HG02571 (cell line): ENCODE measurements around the gene ZNF70.
"Not testable (repeated sequence)": the region's sequence is repeated elsewhere in the genome, so short reads cannot be mapped to it uniquely, and the experiment has no call there.

Experiments used
- ATAC-seq: cut with Tn5 transposase; IDR thresholded peaks from one replicate; pipeline ENCODE4 v1.9.1; 2021; ENCODE audit warnings: mild to moderate bottlenecking, moderate library complexity; ENCODE audit not compliant: unreplicated experiment

ZNF70 gene

DNA sequence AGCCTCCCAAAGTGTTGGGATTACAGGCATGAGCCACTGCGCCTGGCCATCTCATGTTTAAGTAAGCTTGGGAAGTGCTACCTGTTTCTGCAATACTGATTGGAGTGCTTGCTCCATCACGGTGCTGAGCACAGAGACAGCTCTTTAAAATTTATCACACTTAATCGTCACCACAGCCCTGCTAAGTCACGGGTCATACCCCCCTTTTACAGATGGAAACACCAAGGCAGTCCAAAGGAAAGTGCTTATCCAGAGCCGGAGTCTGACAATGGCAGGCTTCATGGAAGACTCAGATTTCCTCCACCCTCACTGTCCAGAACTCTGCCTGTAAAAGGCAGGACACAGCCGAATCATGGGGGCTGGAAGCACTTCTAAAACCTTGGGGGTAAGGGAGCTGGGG is 9.1 kb upstream of the ZNF70 start:
- ATAC-seq, result no peak

DNA sequence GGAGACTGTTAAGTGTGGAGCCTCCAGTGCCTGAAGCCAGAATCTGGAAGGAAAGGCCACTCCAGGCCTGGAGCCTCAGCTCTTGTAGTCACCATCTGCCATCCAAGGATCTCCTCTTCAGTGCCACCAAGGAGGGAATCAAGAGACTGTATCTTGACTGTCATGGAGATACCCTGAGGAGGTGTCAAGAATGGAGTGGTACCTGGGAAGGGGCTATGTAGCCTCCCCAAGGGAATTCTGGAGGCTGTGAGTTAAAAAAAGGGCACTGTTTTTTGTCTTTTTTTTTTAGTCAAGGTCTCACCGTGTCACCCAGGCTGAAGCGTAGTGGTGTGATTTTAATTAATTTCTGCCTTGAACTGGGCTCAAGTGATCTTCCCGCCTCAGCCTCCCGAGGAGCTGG is 8.7 kb upstream of the ZNF70 start:
- no peak for ATAC-seq

DNA sequence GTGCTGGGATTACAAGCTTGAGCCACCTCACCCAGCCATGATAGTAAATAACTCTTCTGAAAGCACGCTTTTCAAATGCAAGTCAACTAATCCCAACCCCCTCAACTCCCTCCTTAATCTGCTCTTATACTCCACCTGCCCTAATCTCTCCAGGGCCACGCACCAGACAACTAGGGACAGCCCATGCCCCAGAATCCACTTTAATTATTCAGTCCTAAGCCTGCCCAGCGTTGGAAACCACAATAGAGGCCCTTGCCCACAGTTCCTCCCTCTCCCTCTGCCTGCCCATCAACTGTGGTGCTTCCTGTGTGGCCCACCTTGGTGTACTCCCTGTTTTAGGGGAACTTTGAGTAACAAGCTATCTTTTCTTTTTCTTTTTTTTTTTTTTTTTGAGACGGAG is 6.0 kb upstream of the ZNF70 start:
- no peak for ATAC-seq

DNA sequence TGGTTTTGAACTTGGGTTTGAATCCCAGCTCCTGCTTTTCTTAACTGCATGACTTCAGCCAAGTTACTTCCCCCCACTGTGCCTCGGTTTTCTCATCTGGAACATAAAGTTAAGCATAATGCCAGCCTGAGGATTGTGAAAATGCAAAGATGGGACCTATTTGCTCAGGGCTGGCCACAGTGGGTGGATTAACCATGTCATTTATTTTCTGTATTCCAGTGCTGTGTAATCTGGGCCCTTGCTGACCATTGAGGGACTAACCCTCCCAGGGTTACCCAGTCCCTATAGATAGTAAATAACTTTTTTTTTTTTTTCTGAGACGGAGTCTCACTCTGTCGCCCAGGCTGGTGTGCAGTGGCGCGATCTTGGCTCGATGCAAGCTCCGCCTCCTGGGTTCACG is 4.8 kb upstream of the ZNF70 start:
- no peak for ATAC-seq

DNA sequence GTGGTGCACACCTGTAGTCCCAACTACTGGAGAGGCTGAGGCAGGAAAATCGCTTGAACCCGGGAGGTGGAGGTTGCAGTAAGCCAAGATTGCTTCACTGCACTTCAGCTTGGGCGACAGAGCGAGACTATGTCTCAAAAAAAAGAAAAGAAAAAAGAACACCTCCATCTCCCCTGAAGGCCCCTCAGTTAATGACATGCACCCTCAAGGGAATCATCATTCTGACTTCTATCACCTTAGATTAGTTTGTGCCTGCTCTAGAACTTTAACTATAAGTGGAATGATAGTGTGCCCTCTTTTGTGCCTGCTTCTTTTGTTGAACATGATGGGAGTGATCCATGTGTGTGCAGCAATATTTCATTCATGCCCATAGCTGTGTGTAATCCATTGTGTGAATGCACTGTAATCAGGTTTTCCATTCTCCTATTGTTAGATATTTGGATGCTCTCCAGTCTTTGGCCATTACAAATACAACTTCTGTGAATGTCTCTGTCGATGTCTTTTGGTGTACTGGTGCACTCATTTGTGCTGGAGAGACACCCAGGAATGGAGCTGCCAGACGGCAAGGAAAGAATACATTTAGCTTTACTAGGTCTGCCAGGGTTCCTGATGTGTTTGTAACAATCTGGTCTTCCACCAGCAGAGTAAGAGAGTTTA is 4.2 kb upstream of the ZNF70 start:
- ATAC-seq, result no peak

DNA sequence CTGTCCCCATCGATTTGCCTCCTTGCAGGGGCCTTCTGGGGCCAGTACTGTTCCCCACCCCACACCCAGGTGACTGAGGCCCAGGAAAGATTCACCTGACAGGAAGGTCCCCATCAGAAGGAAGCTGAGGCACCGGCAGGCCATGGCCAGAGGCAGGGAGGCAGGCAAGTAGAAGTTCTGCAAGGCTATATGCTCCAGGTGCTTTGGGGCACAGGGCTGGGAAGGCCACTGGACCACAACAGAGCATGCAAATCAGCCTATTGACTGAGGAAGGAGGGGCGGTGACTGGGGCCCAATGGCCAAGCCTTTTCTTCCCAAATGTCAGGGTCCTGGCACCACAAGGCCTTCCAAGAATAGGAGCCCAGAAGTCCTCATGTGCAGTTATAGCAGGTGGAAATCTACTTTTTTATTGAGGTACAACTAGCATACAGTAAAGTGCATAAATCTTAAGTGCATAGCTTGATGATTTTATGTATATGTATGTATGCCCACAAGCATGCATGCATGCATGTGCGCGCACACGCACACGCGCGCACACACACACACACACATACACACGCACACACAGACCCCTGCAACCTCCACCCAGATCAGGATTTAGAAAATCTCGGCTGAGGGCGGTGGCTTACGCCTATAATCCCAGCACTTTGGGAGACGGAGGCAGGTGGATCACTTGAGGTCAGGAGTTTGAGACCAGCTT is 3.5 kb upstream of the ZNF70 start, which contains the start of gene VPREB3:
Gene VPREB3, minus strand, starts transcription at position 206 of the 700 bp plus-strand sequence. Its CDS starts 62 bp downstream, at position 144.
- no peak for ATAC-seq

DNA sequence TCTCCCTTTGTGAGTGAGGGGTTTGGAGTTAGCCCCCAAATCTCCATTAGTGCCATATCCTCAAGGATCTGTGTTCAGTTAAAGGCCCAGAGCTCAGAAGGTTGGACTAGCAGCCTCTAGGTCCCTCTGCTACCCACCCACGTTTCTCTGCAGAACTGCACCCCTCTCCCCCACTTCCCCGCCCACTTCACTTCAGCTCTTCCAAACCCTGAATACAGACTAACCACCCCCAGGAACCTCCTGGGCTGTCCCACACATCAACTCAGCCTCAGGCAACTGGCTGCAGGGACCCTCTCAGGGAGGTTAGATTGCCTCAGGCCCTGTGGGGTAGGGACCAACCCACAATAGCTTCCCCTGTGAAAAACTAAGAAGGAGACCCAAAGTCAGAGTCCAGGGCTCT is 2.5 kb upstream of the ZNF70 start:
- ATAC-seq, result no peak

DNA sequence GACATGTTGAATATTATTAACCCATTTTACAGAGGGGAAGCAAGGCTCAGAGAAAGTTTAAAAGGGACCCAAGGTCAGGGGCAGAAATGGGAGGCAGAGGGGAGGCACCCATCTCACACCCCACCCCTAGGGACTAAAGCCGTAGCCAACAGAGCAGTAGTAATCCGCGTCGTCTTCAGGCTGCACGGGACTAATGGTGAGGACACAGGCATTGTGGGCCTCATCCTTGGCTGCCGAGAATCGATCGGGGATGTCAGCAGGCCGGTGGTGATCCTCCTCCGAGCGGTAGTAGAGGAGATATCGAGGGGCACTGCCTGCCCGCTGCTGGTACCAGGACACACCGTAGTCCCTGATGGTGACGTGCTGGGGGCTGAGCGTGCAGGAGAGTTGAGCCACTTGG is 1.8 kb upstream of the ZNF70 start:
- no peak for ATAC-seq

DNA sequence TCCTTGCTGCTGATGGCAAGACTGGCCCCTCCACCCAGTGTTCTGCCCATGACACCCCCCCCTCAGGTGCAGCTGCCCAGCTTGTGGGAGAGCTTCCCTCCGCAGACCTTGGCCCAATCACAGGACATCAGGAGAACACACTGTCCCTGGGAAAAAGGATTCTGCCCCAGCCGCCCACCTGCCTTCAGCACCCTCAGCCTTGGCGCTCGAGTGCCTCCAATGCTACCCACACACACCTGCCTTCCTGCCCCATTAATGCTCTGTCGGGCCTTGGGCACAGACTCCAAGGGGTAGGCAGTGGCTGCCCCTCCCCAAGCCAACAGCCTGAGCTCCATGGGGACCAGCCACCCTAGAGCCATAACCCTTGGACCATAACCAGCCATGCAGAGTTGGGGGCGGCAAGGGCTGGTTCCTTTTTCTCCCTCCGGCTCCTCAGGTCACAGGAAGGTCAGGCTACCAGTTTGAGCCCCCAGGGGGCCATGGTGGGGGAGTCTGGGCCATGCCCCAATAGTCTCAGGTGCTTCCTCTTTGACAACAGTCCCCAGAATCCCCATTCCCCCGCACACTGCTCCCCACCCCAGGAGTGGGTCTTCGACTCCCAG is 1.3 kb upstream of the ZNF70 start:
- no peak for ATAC-seq

DNA sequence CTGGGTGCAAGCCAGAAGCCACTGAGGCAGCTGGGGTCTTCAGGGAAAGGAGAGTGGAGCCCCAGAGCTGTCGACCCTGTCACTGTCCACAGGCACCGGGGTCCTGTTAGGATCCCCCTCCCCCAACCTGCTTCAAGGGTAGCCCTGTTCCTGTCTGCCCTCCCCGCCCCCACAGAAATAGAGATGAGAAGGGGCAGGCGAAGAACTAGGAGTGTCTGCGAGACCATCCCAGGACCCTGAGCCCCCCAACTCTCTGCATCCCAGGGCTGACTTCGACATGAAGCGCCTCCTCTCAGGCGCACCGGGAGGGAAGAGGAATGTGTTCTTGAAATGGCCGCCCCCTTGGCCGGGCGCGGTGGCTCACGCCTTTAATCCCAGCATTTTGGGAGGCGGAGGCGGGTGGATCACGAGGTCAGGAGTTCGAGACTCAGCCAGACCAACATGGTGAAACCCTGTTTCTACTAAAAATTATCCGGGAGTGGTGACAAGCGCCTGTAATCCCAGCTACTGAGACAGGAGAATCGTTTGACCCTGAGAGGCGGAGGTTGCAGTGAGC is 607 bp upstream of the ZNF70 start:
- no peak for ATAC-seq

DNA sequence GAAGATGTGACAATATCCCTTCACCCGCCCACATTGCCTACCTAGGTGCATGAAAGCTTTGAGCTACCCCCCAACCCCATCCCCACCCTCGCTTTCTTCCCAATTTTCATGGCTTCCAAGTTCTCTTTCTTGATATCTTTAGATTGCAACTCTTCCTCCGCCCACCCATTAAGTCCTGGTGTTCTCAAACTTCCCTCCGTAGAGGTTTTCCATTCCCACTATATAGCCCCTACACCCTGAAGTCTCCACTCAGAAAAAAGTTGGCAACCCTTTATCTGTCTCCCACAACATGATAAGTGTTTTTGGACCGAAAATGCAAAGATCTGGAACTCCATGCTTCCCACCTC is 572 bp downstream of the ZNF70 start:
- no peak for ATAC-seq

DNA sequence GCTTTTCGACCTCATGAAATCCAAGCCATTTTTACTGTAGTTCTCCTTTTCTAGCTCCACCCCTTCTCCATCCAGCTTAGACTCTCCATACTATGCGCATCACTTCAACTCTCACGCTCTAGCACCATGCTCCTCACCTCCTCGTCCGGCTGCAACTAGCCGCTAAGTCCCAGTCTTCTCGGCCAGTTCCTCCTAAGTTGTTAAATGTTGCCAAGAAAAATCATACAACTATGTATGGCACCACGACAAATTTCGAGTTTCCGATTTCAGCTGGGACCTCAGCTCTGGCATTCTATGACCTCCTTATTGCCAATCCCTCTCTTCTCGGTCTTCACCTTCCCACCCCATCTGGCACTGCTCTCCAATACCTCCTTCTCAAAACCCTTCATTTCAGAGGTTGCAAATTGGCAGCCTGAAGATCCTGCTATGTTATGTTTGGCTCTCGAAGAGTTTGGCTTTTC is 1.0 kb downstream of the ZNF70 start:
- ATAC-seq, result no peak

DNA sequence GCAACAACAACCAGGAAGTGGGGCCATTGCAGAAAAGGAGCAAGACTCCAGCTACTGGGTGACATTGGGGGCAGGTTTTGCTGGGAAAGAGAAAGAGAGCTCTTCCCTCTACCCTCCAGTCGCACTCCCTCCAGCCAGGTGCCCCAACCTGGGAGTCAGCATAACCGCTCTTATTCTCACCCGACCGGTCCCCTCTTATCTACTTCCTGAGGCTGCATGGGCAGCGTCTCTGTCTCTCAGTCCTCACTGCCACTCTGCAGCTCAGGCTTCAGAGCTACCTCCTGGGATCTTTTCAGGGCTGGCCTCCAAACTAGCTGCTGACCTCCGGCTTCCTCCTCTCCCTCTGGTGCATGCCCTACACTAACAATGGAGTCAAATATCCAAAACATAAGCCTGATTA is 5.1 kb downstream of the ZNF70 start:
- no peak for ATAC-seq

DNA sequence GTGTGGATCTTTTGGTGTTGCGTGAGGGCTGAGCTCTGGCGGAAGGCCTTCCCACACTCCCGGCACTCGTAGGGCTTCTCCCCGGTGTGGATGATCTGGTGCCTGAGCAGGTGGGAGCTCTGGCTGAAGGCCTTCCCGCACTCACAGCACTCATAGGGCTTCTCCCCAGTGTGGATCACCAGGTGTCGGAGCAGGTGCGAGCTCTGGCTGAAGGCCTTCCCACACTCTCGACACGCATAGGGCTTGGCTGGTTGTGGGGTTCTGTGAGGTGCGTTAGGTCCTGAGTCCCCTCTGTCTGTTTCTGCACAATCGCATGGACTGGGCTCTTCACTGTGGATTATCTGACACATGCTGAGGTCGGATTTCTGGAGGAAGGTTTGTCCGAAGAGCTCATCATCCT is 6.4 kb downstream of the ZNF70 start:
- no peak for ATAC-seq

DNA sequence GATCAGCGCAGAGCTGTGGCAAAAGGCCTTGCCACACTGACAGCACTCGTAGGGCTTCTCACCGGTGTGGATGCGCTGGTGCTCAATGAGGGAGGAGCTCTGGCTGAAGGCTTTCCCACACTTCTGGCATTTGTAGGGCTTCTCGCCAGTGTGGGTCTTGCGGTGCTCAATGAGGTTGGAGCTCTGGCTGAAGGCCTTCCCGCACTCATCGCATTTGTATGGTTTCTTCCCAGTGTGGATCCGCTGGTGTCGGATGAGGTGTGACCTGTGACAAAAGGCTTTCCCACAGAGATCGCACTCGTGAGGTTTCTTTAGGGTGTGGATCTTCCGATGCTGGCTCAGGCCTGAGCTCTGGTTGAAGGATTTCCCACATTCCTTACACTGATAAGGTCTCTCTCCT is 6.9 kb downstream of the ZNF70 start:
- ATAC-seq, result no peak

DNA sequence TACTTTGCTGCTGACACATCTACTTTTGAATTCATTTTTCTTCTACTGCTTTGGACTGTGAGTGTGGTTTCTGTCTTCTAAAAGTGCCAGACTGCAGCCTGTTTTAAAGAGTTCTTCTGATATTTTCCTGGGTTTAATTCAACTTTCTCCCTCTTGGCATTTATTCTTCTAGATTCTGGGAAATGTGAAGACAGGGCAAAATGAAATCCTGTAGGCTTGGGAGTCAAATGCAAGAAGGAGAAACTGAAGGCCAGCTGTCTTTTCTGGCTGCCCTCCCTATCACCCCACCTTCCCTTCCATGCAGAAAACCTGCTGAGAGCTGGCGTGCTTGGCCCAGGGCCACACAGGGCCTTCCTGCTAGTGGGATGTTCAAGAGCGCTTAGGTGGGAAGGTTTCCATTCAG is 7.6 kb downstream of the ZNF70 start:
- no peak for ATAC-seq

DNA sequence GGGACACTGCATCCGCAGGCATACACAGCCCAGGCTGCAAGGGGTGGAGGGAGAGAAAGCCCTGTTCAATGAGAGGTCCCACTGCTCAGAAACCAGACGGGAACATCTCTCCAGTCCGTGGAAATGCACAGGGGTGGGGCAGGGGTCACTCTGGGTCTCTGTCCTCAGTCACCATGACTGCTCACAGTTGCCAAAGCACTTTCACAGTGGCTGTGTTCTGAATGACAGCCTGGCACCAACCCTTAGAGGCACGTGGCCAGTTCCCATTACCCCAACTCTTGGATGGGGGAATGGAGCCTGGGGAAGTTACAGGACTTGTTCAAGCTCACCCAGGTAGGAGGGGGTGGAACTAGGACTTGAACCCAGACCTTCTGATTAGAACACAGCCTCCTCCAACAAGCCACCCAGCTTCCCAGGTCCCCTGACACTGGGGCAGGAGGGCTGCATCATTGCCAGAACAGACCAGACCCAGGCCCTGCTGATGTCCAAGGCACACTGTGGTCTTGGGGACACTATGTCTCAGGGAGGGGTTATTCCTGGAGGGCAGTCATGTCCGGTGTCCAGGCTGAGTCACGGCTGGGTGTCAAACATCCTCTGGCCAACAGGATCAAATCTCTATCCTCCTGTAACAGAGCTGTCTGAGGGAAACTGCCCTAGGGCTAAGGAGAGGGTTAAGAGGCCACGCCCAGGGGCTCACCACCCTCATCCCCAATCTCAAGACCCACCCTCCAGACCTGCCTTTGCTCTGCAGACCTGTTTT is 8.2 kb downstream of the ZNF70 start:
- no peak for ATAC-seq

DNA sequence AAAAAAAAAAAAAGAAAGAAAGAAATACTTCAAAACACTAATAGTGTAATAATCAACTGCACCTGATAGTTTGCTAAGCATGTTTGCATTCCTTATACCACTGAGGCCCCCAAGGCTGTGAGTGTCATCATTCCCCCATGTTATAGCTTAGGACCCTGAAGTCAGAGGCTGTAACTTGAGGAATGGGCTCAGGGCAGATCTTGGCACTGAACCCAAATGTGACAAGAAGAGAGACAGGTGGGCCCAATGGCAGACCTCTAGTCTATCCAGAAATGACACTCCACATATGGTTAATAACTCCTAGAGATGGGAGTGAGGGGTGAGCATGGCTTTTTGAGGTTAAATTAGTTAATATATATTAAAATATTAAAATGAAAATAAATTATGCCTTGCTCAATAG is 13.2 kb downstream of the ZNF70 start:
- no peak for ATAC-seq

DNA sequence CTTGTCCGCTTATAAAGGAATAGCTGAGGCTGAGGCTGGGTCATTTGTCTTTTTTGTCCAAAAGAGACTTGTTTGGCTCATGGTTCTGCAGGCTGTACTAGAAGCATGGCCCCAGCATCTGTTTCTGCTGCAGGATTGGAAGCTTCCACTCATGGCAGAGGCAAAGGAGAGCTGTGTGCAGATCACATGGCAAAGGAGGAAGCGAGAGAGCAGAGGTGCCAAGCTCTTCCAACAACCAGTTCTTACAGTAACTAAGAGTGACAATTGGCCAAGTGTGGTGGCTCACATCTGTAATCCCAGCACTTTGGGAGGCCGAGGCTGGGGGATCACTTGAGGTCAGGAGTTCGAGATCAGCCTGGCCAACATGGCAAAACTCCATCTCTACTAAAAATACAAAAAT is 22.8 kb downstream of the ZNF70 start:
- ATAC-seq, result not testable (repeated sequence)

DNA sequence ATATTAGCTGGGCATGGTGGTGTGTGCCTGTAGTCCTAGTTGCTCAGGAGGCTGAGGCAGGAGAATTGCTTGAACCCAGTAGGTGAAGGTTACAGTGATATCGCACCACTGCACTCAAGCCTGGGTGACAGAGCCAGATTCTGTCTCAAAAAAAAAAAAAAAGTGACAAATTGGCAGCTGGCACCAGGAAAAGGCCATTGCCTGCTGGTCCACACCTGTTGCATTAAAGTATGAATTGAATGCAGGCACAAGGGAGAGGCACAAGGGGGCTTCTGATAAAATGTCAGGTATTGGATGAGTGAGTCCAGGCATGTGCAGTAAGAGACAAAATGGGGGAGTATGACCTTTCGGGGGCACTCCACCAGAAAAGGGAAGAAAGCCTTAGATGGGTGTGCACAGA is 28.2 kb downstream of the ZNF70 start:
- no peak for ATAC-seq

DNA sequence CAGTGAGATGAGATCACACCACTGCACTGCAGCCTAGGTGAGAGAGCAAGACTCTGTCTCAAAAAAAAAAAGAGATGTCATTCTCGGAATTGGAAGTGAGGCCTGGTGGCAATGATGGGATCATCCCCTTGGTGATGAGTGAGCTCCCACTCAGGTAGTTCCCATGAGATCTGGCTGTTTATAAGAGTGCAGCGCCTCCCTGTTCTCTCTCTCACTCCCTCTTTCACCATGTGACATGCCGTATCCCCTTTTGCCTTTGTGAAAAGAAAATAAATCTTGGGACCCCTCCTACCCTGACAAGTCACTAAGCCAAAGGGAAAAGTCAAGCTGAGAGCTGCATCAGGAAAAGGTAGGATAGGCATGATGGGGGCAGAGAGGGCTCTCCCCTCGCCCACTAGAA is 28.8 kb downstream of the ZNF70 start:
- no peak for ATAC-seq
